ENCODE measurements around the gene ELAPOR1.
"Not testable (repeated sequence)": the region's sequence is repeated elsewhere in the genome, so short reads cannot be mapped to it uniquely, and the experiment has no call there.

The ELAPOR1 gene

GRCh38 chr1:109137958-109138357, 24.0 kb downstream of the ELAPOR1 start:
- DNase-seq (ENCODE audit: low read depth, low spot score), result no peak

DNA sequence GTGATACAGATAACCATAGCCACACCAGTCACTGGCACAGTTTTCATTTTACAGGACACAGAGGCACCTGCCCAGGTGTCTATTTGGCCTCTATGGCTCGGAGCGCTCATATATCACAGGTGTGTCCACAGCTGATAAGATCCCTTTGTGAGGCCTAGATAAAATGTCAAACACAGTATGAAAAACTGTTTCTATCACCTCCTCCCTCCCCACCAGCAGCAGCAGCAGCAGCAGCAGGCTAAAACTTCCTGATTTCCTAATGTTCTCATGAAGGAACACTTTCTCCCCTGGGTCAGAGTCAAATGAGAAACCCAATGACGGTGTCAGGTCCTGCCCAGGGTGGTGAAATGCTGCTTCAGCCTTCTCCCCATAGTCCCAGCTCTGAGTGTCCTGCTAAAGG, 24.4 kb downstream of the ELAPOR1 start:
- no peak for DNase-seq (ENCODE audit: low read depth, low spot score)

DNA sequence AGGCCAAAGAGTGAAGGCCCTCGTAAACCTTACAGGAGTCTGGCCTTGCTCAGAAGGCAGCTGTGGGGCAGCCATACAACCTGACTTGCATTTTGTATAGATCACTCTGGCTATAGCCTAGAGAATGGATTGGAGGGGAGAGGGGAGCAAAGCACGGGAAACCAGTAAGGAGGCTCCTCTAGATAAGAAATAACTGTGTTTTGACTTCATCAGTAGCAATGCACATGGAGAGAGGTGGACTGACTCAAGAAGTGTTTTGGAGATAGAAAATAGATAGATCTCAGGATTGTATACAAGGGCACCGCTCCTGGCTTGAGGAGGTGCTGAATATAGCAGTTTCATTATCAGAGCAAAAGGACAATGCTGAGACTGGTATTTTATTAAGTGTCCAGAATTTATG, 26.5 kb downstream of the ELAPOR1 start:
- no peak for DNase-seq (ENCODE audit: low read depth, low spot score)

DNA sequence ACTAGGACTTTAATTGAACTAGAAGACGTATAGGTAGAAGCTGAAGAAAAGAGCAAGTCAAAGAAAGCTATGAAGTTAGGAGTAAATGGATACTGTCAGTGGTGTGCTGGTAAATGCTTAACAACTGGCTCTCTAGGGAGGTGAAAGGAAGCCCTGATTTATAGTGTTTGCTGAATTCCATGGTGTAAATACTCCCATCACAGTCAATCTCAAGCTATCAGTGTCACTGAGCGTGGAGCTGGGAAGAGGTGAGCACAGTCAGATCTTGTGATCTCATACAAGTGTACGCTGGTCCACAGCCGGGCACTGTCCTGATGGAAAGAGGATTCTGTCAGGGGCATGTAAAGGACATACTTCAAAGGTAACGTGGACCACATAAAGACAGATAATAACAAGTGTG, 28.3 kb downstream of the ELAPOR1 start:
- no peak for DNase-seq (ENCODE audit: low read depth, low spot score)

DNA sequence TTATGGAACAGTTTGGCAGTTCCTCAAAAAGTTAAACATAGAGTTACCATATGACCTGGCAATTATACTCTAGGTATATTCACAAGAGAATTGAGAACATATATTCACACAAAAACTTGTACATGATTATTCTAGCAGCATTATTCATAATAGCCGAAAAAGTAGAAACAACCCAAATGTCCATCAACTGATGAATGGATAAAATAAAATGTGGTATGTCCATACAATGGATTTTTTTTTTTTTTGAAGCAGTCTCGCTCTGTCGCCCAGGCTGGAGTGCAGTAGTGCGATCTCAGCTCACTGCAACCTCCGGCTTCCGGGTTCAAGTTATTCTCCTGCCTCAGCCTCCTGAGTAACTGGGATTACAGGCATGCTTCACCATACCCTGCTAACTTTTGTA, 28.8 kb downstream of the ELAPOR1 start:
- DNase-seq (ENCODE audit: low read depth, low spot score), result not testable (repeated sequence)

DNA sequence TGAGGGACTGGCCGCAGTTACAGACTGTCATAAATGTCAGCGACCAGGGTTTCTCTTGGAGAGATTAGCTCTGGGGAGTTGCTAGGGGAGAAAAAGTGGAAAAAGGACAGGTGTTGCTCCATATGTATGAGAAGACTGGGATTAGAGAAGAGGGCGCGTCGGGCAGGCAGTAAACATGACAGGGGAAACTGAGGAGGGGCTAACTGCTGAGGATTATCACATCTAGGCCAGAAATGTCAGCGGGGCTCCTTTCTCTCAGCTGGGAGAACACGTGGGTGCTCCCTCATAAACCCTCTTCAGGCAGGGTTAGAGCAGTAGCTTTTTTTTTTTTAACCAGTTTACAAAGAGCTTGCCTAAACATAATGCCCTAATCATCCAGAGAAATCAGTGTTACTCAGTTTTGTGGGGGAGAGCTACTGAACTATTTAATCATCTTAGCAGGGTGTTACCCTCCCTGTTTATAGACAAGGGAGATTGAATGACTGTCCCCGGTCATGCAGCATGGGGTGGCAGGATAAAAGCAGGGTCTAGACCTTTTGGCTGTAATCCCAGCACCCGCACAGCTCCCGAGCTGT, 35.2 kb downstream of the ELAPOR1 start:
- DNase-seq (ENCODE audit: low read depth, low spot score), result no peak

DNA sequence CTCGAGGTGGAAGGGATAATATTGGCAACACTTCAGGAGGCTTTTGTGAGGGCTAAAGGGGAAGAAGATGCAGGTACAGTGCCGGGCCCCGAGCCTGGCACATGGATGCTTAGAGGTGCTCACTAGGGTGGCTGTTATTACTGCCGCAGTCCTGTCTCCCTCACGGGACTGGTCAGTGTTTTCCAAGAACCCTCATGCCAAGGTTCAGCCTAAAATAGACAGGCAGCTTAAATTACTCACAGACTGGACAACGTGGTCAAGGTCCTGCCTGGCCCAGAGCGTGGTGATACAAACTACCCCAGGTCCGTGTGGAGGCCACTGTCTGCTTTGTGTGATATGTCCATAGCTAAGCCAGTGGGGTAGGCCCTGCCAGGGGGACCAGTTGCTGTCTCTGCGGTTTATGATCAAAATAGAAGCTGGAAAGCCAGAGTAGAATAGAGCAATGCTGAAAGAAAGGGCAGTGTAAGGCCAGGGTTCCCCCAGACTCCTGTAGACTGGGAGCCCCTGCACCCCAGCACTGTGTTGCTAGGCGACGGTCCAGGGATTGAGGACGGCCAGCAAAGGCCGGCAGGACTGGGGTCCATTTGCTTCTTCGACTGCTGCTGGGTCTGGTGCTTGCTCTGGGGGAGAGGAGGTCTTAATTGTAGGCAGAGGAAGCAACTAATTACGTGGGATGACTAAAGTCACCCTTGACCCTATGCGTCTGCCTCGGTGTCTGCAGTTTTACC, 36.1 kb downstream of the ELAPOR1 start:
- DNase-seq (ENCODE audit: low read depth, low spot score), result no peak

GRCh38 chr1:109151146-109151990, 37.5 kb downstream of the ELAPOR1 start:
- no peak for DNase-seq (ENCODE audit: low read depth, low spot score)

DNA sequence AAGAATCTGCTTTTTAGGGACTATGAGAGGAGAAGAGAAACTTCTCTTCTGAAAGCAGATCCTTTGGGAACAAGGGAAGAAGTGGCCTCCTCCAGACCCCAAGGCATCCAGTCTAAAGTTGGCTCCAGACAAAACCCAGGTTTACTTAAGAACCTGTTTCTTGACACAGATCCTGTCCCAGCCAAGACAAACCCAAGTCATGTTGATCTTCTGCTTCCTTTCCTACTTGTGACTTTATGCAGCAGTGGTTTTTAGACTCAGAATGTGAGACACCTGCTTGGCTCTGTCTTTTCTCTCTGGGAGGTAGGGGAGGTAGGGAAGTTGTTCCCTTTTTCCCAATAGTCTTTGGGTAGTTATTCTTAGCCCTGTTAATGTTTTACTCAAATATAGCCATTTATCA, 38.3 kb downstream of the ELAPOR1 start:
- no peak for DNase-seq (ENCODE audit: low read depth, low spot score)

- DNase-seq (ENCODE audit: low read depth, low spot score), result no peak
Measured at GRCh38 chr1:109156916-109157385, 43.0 kb downstream of the ELAPOR1 start.

DNA sequence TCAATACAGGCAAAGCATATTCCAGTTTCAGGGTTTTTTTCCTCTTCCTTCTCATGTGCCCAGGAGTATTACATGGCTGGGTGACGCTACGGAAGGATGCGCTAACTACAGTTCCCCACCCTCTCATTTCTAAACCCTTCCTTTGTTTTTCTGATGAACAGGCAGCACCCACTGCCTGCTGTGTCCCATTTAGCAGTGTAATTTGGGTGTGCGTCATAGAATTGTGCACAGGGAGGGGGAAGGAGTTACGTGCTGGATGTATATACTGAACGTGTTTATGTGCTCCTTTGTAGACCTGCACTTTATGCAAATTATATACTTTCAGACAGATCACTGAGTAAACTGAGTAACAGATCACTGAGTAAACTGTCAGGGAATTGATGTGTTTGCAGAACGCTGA, 44.5 kb downstream of the ELAPOR1 start:
- no peak for DNase-seq (ENCODE audit: low read depth, low spot score)

DNA sequence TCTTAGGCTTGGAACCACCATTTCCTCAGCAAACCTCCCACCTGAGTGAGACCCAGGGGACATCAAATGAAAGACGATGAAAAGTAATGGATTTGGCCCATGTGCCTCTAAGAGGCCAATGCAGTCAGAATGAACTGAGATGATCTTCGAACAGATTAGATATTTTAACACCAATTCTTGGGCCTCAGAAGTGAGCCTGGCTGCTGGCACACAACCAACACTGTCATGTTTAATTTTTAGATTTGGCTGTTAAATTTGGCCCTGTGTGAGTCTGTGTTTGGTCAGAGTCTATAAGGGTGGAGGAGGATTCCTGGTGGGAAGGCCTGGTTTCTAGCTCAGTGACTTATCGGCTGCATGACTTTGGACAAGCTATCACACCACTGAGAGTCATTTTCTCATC, 45.4 kb downstream of the ELAPOR1 start:
- DNase-seq (ENCODE audit: low read depth, low spot score), result no peak

DNA sequence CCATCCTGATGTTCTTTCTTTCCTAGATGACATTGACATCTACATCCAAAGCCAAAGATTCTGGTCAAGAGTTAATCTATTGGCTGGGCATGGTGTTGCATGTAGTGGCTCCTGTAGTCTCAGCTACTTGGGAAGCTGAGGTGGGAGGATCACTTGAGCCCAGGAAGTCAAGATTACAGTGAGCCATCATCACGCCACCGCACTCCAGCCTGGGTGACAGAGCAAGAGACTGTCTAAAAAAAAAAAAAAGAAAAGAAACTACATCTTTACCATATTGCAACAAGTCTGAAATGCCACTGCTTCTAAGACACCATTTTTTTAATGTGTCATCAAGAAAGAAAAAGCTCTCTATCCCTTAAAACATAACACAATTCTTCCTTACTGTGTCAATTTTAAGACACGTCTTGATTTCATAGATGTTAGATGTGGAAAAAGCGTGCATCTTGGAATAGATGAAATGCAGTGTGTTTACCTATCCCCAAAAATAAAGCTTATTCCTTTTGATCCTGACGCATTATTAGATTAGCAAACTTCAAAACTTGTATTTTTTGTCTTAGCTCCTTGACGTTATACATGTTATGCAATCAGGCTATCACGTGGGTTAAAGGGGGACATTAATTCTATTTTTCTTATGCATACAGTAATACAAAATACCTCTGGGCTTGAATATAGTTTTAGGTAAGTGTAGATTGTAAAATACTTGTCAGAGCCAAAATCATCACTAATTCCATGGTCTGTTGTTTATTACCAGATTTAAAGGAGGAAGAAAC, 46.3 kb downstream of the ELAPOR1 start:
- no peak for DNase-seq (ENCODE audit: low read depth, low spot score)

- DNase-seq (ENCODE audit: low read depth, low spot score), result no peak
Measured at GRCh38 chr1:109161858-109162606, 48.1 kb downstream of the ELAPOR1 start.

GRCh38 chr1:109162626-109163025, 48.7 kb downstream of the ELAPOR1 start:
- DNase-seq (ENCODE audit: low read depth, low spot score), result no peak

GRCh38 chr1:109163551-109163950, 49.6 kb downstream of the ELAPOR1 start:
- DNase-seq (ENCODE audit: low read depth, low spot score), result no peak

Data from activated CD4-positive, CD25-positive, alpha-beta regulatory T cell treated with anti-CD3 and anti-CD28 coated beads, Interleukin-2, amount 50 U/mL, for 16 hours (primary cell).